ENCODE measurements around the gene PINLYP.

The PINLYP gene

GRCh38 chr19:43527860-43528622 lies 47.6 kb upstream of the PINLYP start:
- Histone ChIP-seq H3K9me2 (replicated peaks; ENCODE audit: low read depth, low read length) (no peaks in the 10 kb centered on the region), H4K20me1 (ENCODE audit: insufficient read depth, low read length, poor library complexity, severe bottlenecking) (peaks cover 14% of the 10 kb centered on the region), H3F3A (ENCODE audit: low read depth) (no peaks in the 10 kb centered on the region), H3K36me3 (ENCODE audit: insufficient read depth, low read length) (no peaks in the 10 kb centered on the region), H3K9me3 (ENCODE audit: insufficient read depth, low read depth, low read length) (no peaks in the 10 kb centered on the region), H3K4me1 (ENCODE audit: insufficient read depth, low read length, poor library complexity, severe bottlenecking) (peaks cover 10% of the 10 kb centered on the region), H3K79me2 (ENCODE audit: insufficient read depth, low read length) (peaks cover 32% of the 10 kb centered on the region), H3K9ac (ENCODE audit: low read depth, low read length, poor library complexity, severe bottlenecking) (no peak overlapping the region), H3K4me3 (ENCODE audit: low read length, poor library complexity, severe bottlenecking) (peak overlapping the region; percentile 91), H3K4me2 (ENCODE audit: low read depth, low read length, poor library complexity, severe bottlenecking) (peak overlapping the region; percentile 86), H3K27me3 (ENCODE audit: insufficient read depth, low read length, poor library complexity, severe bottlenecking) (no peaks in the 10 kb centered on the region), H2AFZ (ENCODE audit: low read length) (no peak overlapping the region)
- TF ChIP-seq EZH2phosphoT487 (IDR thresholded peaks at IDR 0.05; ENCODE audit: borderline replicate concordance), result no peak
- TF ChIP-seq, protein P1, sequence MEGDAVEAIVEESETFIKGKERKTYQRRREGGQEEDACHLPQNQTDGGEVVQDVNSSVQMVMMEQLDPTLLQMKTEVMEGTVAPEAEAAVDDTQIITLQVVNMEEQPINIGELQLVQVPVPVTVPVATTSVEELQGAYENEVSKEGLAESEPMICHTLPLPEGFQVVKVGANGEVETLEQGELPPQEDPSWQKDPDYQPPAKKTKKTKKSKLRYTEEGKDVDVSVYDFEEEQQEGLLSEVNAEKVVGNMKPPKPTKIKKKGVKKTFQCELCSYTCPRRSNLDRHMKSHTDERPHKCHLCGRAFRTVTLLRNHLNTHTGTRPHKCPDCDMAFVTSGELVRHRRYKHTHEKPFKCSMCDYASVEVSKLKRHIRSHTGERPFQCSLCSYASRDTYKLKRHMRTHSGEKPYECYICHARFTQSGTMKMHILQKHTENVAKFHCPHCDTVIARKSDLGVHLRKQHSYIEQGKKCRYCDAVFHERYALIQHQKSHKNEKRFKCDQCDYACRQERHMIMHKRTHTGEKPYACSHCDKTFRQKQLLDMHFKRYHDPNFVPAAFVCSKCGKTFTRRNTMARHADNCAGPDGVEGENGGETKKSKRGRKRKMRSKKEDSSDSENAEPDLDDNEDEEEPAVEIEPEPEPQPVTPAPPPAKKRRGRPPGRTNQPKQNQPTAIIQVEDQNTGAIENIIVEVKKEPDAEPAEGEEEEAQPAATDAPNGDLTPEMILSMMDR (conservative IDR thresholded peaks at IDR 0.05; ENCODE audit: low read length), result no peak

DNA sequence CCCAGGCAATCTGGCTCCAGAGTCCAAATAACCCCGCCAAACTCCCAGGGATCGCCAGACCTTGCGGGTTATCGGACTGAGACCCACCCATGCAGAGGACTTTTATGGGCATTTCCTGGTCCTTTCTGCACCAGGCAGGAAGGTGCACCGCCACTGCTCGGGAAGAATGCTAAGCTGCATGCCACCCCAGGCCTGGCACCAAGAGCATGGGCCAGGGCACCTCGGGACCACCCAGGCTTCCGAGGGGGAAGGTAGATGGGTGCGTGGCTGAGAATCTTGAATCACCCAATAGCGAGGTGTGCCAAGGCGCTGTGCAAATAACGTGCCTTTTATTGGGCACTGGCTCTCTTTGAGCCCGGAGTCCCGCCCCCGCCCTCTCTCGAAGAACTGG lies 43.0 kb upstream of the PINLYP start:
- Histone ChIP-seq H2AFZ (ENCODE audit: low read length) (peak overlapping the region; percentile 71), H3K9me3 (ENCODE audit: insufficient read depth, low read depth, low read length) (no peaks in the 10 kb centered on the region), H3F3A (ENCODE audit: low read depth) (peaks cover 5% of the 10 kb centered on the region; the same call in 1 of the 2 replicates), H4K20me1 (ENCODE audit: insufficient read depth, low read length, poor library complexity, severe bottlenecking) (no peaks in the 10 kb centered on the region), H3K9ac (ENCODE audit: low read depth, low read length, poor library complexity, severe bottlenecking) (peak overlapping the region; percentile 76), H3K79me2 (ENCODE audit: insufficient read depth, low read length) (no peaks in the 10 kb centered on the region), H3K4me2 (ENCODE audit: low read depth, low read length, poor library complexity, severe bottlenecking) (peak overlapping the region; percentile 81), H3K27me3 (ENCODE audit: insufficient read depth, low read length, poor library complexity, severe bottlenecking) (no peaks in the 10 kb centered on the region), H3K4me3 (ENCODE audit: low read length, poor library complexity, severe bottlenecking) (peak overlapping the region; percentile 75), H3K9me2 (replicated peaks; ENCODE audit: low read depth, low read length) (no peaks in the 10 kb centered on the region), H3K36me3 (ENCODE audit: insufficient read depth, low read length) (peaks cover 2% of the 10 kb centered on the region; the same call in 1 of the 2 replicates), H3K4me1 (ENCODE audit: insufficient read depth, low read length, poor library complexity, severe bottlenecking) (peaks cover 4% of the 10 kb centered on the region)
- TF ChIP-seq, protein P1 (conservative IDR thresholded peaks at IDR 0.05; ENCODE audit: low read length), result no peak
- TF ChIP-seq EZH2phosphoT487 (IDR thresholded peaks at IDR 0.05; ENCODE audit: borderline replicate concordance), result no peak

DNA sequence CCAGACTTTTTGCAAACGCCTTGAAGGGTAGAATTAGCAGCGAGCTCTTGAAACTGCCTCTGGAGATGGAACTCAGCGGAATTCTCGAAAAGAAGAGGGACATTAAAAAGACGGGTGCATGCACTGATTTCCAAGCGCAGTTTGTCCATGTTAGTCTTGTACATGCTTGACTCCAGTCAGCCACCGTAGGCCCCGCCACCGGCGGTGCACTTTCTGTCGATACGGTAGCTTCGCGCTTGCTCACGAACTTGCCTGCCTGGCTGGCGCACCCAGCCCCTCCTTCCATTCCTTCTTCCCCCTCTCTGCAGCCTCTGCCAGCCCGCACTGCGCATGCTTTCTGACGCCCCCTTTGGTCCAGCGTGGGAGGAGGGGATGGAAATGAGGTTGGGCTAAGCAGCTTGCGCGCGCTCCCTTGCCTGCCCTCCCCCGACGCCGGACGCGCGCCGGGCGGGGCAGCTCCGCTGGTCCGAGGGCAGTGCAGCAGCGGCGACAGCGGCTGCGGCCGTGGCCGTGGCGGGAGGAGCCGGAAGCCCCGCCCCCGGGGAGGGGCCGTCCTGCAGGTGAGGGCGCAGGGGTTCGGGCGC lies 42.5 kb upstream of the PINLYP start, which contains the start of gene ZNF575:
Gene ZNF575 (plus strand): TSS at position 227 of the 584 bp plus-strand sequence. CDS start 1,235 bp downstream, outside the sequence.
- Histone ChIP-seq H3K36me3 (ENCODE audit: insufficient read depth, low read length) (peaks cover 4% of the 10 kb centered on the region; the same call in 1 of the 2 replicates), H3F3A (ENCODE audit: low read depth) (peaks cover 5% of the 10 kb centered on the region; the same call in 1 of the 2 replicates), H3K4me1 (ENCODE audit: insufficient read depth, low read length, poor library complexity, severe bottlenecking) (peaks cover 4% of the 10 kb centered on the region), H3K79me2 (ENCODE audit: insufficient read depth, low read length) (no peaks in the 10 kb centered on the region), H3K27me3 (ENCODE audit: insufficient read depth, low read length, poor library complexity, severe bottlenecking) (no peaks in the 10 kb centered on the region), H4K20me1 (ENCODE audit: insufficient read depth, low read length, poor library complexity, severe bottlenecking) (no peaks in the 10 kb centered on the region), H3K4me3 (ENCODE audit: low read length, poor library complexity, severe bottlenecking) (peak within 1 kb of the TSS; percentile 75), H3K9me2 (replicated peaks; ENCODE audit: low read depth, low read length) (no peaks in the 10 kb centered on the region), H2AFZ (ENCODE audit: low read length) (peak within 1 kb of the TSS; percentile 71), H3K4me2 (ENCODE audit: low read depth, low read length, poor library complexity, severe bottlenecking) (peak within 1 kb of the TSS; percentile 81), H3K9ac (ENCODE audit: low read depth, low read length, poor library complexity, severe bottlenecking) (peak within 1 kb of the TSS; percentile 76), H3K9me3 (ENCODE audit: insufficient read depth, low read depth, low read length) (no peaks in the 10 kb centered on the region)
- TF ChIP-seq, protein P1 (conservative IDR thresholded peaks at IDR 0.05; ENCODE audit: low read length), result no peak
- TF ChIP-seq EZH2phosphoT487 (IDR thresholded peaks at IDR 0.05; ENCODE audit: borderline replicate concordance), result no peak
